PC-3 (cell line): Measurements from ENCODE around the gene KRT1. TPM values are rescaled to one million over a fixed set of nuclear protein-coding genes. Genes with fewer than 3 reads are reported as not detected.

Experiments used
- ATAC-seq: fragments of 200-7000 bp; cut with Tn5 transposase; 2 replicates; pipeline ENCODE4 v1.9.1; 2020; ENCODE audit warnings: mild to moderate bottlenecking, moderate library complexity
- BruUV-seq: library from RNA; stranded (reverse); fragments of 400-500 nt; replicated peaks from 2 replicates; lab custom pipeline; 2021; lab: Mats Ljungman, UMichigan
- CTCF ChIA-PET: fragments of 300-600 bp; sonication (Branson Sonifier 250); formaldehyde crosslinking; loops from one replicate; lab custom pipeline; 2022; ENCODE audit warnings: antibody characterized with exemption; lab: Charles Lee
- POLR2A ChIA-PET: fragments of 300-600 bp; sonication (Branson Sonifier 250); formaldehyde crosslinking; loops from one replicate; lab custom pipeline; 2022; ENCODE audit warnings: antibody characterized with exemption; ENCODE audit not compliant: unreplicated experiment; lab: Charles Lee
- DNase-seq: peaks from one replicate; pipeline ENCODE4 v3.0.0-alpha.2; 2015
- H2AFZ ChIP-seq: fragments of 300-600 bp; sonication (generic); 2 replicates; pipeline ENCODE4 v1.6.0; 2016; ENCODE audit warnings: antibody characterized with exemption, low read length
- H3F3A ChIP-seq: fragments of 300-600 bp; sonication (generic); one replicate; pipeline ENCODE4 v1.6.0; 2017; ENCODE audit warnings: antibody characterized with exemption, low read length, control low read depth, mild to moderate bottlenecking; ENCODE audit not compliant: unreplicated experiment
- H3K27ac ChIP-seq: fragments of 300-600 bp; sonication (generic); 2 replicates; pipeline ENCODE4 v1.5.1; 2016; ENCODE audit warnings: mild to moderate bottlenecking, low read length
- H3K27me3 ChIP-seq: fragments of 300-600 bp; sonication (generic); 2 replicates; pipeline ENCODE4 v1.6.1; 2016; ENCODE audit warnings: low read length, mixed read lengths
- H3K36me3 ChIP-seq: fragments of 300-600 bp; sonication (generic); 2 replicates; pipeline ENCODE4 v1.6.1; 2016; ENCODE audit warnings: low read depth, mixed run types, low read length, mixed read lengths
- H3K4me1 ChIP-seq: fragments of 300-600 bp; sonication (generic); 2 replicates; pipeline ENCODE4 v1.5.1; 2016; ENCODE audit warnings: low read length; ENCODE audit not compliant: insufficient read depth
- H3K4me2 ChIP-seq: fragments of 300-600 bp; sonication (generic); 2 replicates; pipeline ENCODE4 v1.6.0; 2016; ENCODE audit warnings: low read length
- H3K4me3 ChIP-seq: fragments of 300-600 bp; sonication (generic); 2 replicates; pipeline ENCODE4 v1.5.1; 2016; ENCODE audit warnings: mild to moderate bottlenecking, low read length, mixed read lengths
- H3K79me2 ChIP-seq: fragments of 300-600 bp; sonication (generic); 2 replicates; pipeline ENCODE4 v1.6.1; 2017; ENCODE audit warnings: low read length, mixed read lengths
- H3K9ac ChIP-seq: fragments of 300-600 bp; sonication (generic); 2 replicates; pipeline ENCODE4 v1.6.0; 2016; ENCODE audit warnings: mild to moderate bottlenecking, low read length
- H3K9me2 ChIP-seq: fragments of 300-600 bp; sonication (generic); replicated peaks from 2 replicates; pipeline ENCODE4 v1.6.1; 2016; ENCODE audit warnings: mixed run types, low read length, mixed read lengths
- H3K9me3 ChIP-seq: fragments of 300-600 bp; sonication (generic); 2 replicates; pipeline ENCODE4 v1.6.1; 2016; ENCODE audit warnings: low read length, mixed read lengths
- H4K20me1 ChIP-seq: fragments of 300-600 bp; sonication (generic); 2 replicates; pipeline ENCODE4 v1.6.1; 2016; ENCODE audit warnings: low read length, mixed read lengths
- CTCF ChIP-seq: fragments of 300-600 bp; sonication (generic); conservative IDR thresholded peaks from 2 replicates; pipeline ENCODE4 v1.5.1; 2017; ENCODE audit warnings: antibody characterized with exemption, low read depth, mild to moderate bottlenecking, low read length
- EZH2 ChIP-seq: fragments of 300-600 bp; sonication (generic); IDR thresholded peaks from one replicate; pipeline ENCODE4 v1.6.1; 2017; ENCODE audit warnings: antibody characterized with exemption, mild to moderate bottlenecking, low read length; ENCODE audit not compliant: unreplicated experiment
- EZH2phosphoT487 ChIP-seq: fragments of 300-600 bp; sonication (generic); IDR thresholded peaks from 2 replicates; pipeline ENCODE4 v1.6.1; 2018; ENCODE audit warnings: mild to moderate bottlenecking, antibody characterized with exemption, low read length, borderline replicate concordance
- intact Hi-C: fragments of 100-400 bp; cut with micrococcal nuclease; formaldehyde crosslinking; loops from 2 replicates; pipeline ENCODE4 v1.9.0; 2023
- total RNA-seq: library from RNA; depleted of rRNA; stranded (reverse); fragments of >200 nt; gene quantifications from 2 replicates; pipeline ENCODE4 v1.2.3, GENCODE V29; 2014

The KRT1 gene
- total RNA-seq, 1 experiment from 2014 or later = not detected

- CTCF ChIA-PET = no interaction called here
Observed at GRCh38 chr12:52669426-52669825, 10.8 kb downstream of the KRT1 start.

GRCh38 chr12:52667931-52668330, 12.3 kb downstream of the KRT1 start:
- no peak overlapping the region for H3K27ac ChIP-seq
- TF ChIP-seq CTCF = no peak
- TF ChIP-seq EZH2 = no peak
- TF ChIP-seq EZH2phosphoT487 = no peak
- H3K79me2 ChIP-seq = no peaks in the 10 kb centered on the region
- no peaks in the 10 kb centered on the region for H4K20me1 ChIP-seq
- no peaks in the 10 kb centered on the region for H3K9me2 ChIP-seq
- ATAC-seq (no peak), DNase-seq (no peak)
- no peak overlapping the region for H2AFZ ChIP-seq
- H3K36me3 ChIP-seq = no peaks in the 10 kb centered on the region
- no TSS peak for BruUV-seq
- peaks cover 30% of the 10 kb centered on the region for H3K27me3 ChIP-seq
- POLR2A ChIA-PET = no interaction called here
- H3K4me2 ChIP-seq = no peak overlapping the region
- no peak overlapping the region for H3K4me3 ChIP-seq
- no peak overlapping the region for H3K9ac ChIP-seq
- no peaks in the 10 kb centered on the region for H3K9me3 ChIP-seq
- no peaks in the 10 kb centered on the region for H3F3A ChIP-seq
- intact Hi-C loops = loop anchor here (2.0 kb wide), 1 partner anchor 203 kb away; no protein-coding TSS in a partner anchor
- no peaks in the 10 kb centered on the region for H3K4me1 ChIP-seq
- CTCF ChIA-PET = no interaction called here

More at GRCh38 chr12:52669426-52669825, 10.8 kb downstream of the KRT1 start:
- Histone ChIP-seq H3K4me2 (no peak overlapping the region), H3K4me3 (no peak overlapping the region), H3K9me2 (no peaks in the 10 kb centered on the region), H3K27ac (no peak overlapping the region), H3K9ac (no peak overlapping the region), H4K20me1 (no peaks in the 10 kb centered on the region), H3K79me2 (no peaks in the 10 kb centered on the region), H3K9me3 (no peaks in the 10 kb centered on the region), H2AFZ (no peak overlapping the region), H3K36me3 (no peaks in the 10 kb centered on the region), H3F3A (no peaks in the 10 kb centered on the region), H3K4me1 (no peaks in the 10 kb centered on the region), H3K27me3 (peaks cover 29% of the 10 kb centered on the region)
- POLR2A ChIA-PET = no interaction called here
- BruUV-seq = no TSS peak
- TF ChIP-seq EZH2phosphoT487 = no peak
- no peak for ATAC-seq
- intact Hi-C loops = no loop called here
- DNase-seq = no peak

DNA sequence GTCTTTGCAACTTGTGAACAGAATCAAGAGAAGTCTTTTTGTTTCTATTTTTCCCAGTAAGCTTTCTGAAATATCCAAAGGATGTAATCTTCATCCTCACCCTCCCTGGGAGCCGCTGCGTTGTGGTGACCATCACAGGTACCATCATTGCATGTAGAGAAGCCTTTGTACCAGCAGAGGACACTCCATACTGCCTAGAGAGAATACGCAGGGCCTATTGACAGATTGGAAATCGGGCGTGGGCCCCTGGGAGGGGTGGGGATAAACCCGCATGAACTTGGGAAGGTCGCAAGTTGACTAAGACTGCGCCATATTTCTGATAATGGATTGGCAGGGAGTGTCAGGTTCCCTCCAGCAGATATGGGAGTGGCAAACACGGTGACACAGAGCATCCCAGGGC, 12.7 kb downstream of the KRT1 start:
- peak; percentile 36 for DNase-seq
- POLR2A ChIA-PET = no interaction called here
- no peaks in the 10 kb centered on the region for H3K4me1 ChIP-seq
- no peak overlapping the region for H3K4me3 ChIP-seq
- H2AFZ ChIP-seq = no peak overlapping the region
- peak; percentile 67 for TF ChIP-seq CTCF
- TF ChIP-seq EZH2 = no peak
- H3K9me3 ChIP-seq = no peaks in the 10 kb centered on the region
- H3K4me2 ChIP-seq = no peak overlapping the region
- intact Hi-C loops = loop anchor here (2.0 kb wide), 1 partner anchor 203 kb away; no protein-coding TSS in a partner anchor
- no peaks in the 10 kb centered on the region for H3F3A ChIP-seq
- H3K9me2 ChIP-seq = no peaks in the 10 kb centered on the region
- H3K9ac ChIP-seq = no peak overlapping the region
- H4K20me1 ChIP-seq = no peaks in the 10 kb centered on the region
- no peaks in the 10 kb centered on the region for H3K36me3 ChIP-seq
- CTCF ChIA-PET = interaction anchor here (0.7 to 1.7 kb wide), 2 partner anchors 203 to 212 kb away, joined by 4 to 24 read pairs; no protein-coding TSS in a partner anchor
- no peaks in the 10 kb centered on the region for H3K79me2 ChIP-seq
- no peak for ATAC-seq
- no peak overlapping the region for H3K27ac ChIP-seq
- BruUV-seq = no TSS peak
- peaks cover 30% of the 10 kb centered on the region for H3K27me3 ChIP-seq
